Measurements from ENCODE around the gene ITGAE.

The ITGAE gene

GRCh38 chr17:3690094-3690715 is 110.8 kb downstream of the ITGAE start:
- no peak for TF ChIP-seq EGR1 (IDR thresholded peaks at IDR 0.05)
- TF ChIP-seq EP300 (IDR thresholded peaks at IDR 0.05; ENCODE audit: borderline replicate concordance) = no peak
- no peak for TF ChIP-seq TEAD4 (IDR thresholded peaks at IDR 0.05)
- no peak for TF ChIP-seq ZBTB7A (IDR thresholded peaks at IDR 0.05; ENCODE audit: low read depth)
- TF ChIP-seq FOXM1 (IDR thresholded peaks at IDR 0.05; ENCODE audit: borderline replicate concordance, low read depth) = no peak
- TF ChIP-seq USF1 (IDR thresholded peaks at IDR 0.05) = no peak
- no peak for TF ChIP-seq CEBPB (IDR thresholded peaks at IDR 0.05)
- no peak for TF ChIP-seq NFIC (IDR thresholded peaks at IDR 0.05)
- no peak for TF ChIP-seq MAX (IDR thresholded peaks at IDR 0.05)
- TF ChIP-seq TAF1 (IDR thresholded peaks at IDR 0.05; ENCODE audit: low read depth) = no peak
- no peak for TF ChIP-seq YY1 (IDR thresholded peaks at IDR 0.05; ENCODE audit: low read depth)
- no peak for TF ChIP-seq CREB1 (IDR thresholded peaks at IDR 0.05; ENCODE audit: low read depth)
- TF ChIP-seq RAD21 (IDR thresholded peaks at IDR 0.05; ENCODE audit: low read depth) = no peak
- TF ChIP-seq TCF12 (IDR thresholded peaks at IDR 0.05; ENCODE audit: low read depth) = no peak
- no peak for TF ChIP-seq REST (IDR thresholded peaks at IDR 0.05; ENCODE audit: low read depth)

GRCh38 chr17:3689262-3690093 is 111.5 kb downstream of the ITGAE start:
- TF ChIP-seq MAX (IDR thresholded peaks at IDR 0.05) (no peak), YY1 (IDR thresholded peaks at IDR 0.05; ENCODE audit: low read depth) (no peak), EP300 (IDR thresholded peaks at IDR 0.05; ENCODE audit: borderline replicate concordance) (no peak), CREB1 (IDR thresholded peaks at IDR 0.05; ENCODE audit: low read depth) (no peak), USF1 (IDR thresholded peaks at IDR 0.05) (no peak), CEBPB (IDR thresholded peaks at IDR 0.05) (no peak), NFIC (IDR thresholded peaks at IDR 0.05) (no peak), TCF12 (IDR thresholded peaks at IDR 0.05; ENCODE audit: low read depth) (no peak), REST (IDR thresholded peaks at IDR 0.05; ENCODE audit: low read depth) (no peak), TAF1 (IDR thresholded peaks at IDR 0.05; ENCODE audit: low read depth) (no peak), EGR1 (IDR thresholded peaks at IDR 0.05) (no peak), RAD21 (IDR thresholded peaks at IDR 0.05; ENCODE audit: low read depth) (no peak), FOXM1 (IDR thresholded peaks at IDR 0.05; ENCODE audit: borderline replicate concordance, low read depth) (no peak)

GRCh38 chr17:3688852-3689261 is 112.1 kb downstream of the ITGAE start:
- TF ChIP-seq RAD21 (IDR thresholded peaks at IDR 0.05; ENCODE audit: low read depth) = no peak
- no peak for TF ChIP-seq TEAD4 (IDR thresholded peaks at IDR 0.05)
- TF ChIP-seq YY1 (IDR thresholded peaks at IDR 0.05; ENCODE audit: low read depth) = no peak
- no peak for TF ChIP-seq TAF1 (IDR thresholded peaks at IDR 0.05; ENCODE audit: low read depth)
- no peak for TF ChIP-seq EGR1 (IDR thresholded peaks at IDR 0.05)
- TF ChIP-seq FOXM1 (IDR thresholded peaks at IDR 0.05; ENCODE audit: borderline replicate concordance, low read depth) = no peak
- no peak for TF ChIP-seq ZBTB7A (IDR thresholded peaks at IDR 0.05; ENCODE audit: low read depth)
- TF ChIP-seq CEBPB (IDR thresholded peaks at IDR 0.05) = no peak
- no peak for TF ChIP-seq EP300 (IDR thresholded peaks at IDR 0.05; ENCODE audit: borderline replicate concordance)
- TF ChIP-seq TCF12 (IDR thresholded peaks at IDR 0.05; ENCODE audit: low read depth) = no peak
- TF ChIP-seq CREB1 (IDR thresholded peaks at IDR 0.05; ENCODE audit: low read depth) = no peak
- TF ChIP-seq REST (IDR thresholded peaks at IDR 0.05; ENCODE audit: low read depth) = no peak

All from Ishikawa (cell line).